Activated naive CD8-positive, alpha-beta T cell treated with anti-CD3 and anti-CD28 coated beads for 36 hours (primary cell): ENCODE results near the gene ELOVL6. TPM values are rescaled to one million over a fixed set of nuclear protein-coding genes. Genes with fewer than 3 reads are reported as not detected.
"Not testable (repeated sequence)": the region's sequence is repeated elsewhere in the genome, so short reads cannot be mapped to it uniquely, and the experiment has no call there.

Source experiments
- DNase-seq: peaks from one replicate; pipeline ENCODE4 v3.0.0; 2021
- H3K27ac Mint-ChIP-seq: one replicate; pipeline ENCODE4 v1.8.0; 2022; ENCODE audit warnings: mild to moderate bottlenecking, moderate library complexity, mixed read lengths
- H3K27me3 Mint-ChIP-seq: one replicate; pipeline ENCODE4 v1.8.0; 2022; ENCODE audit warnings: mild to moderate bottlenecking, mixed read lengths
- H3K36me3 Mint-ChIP-seq: one replicate; pipeline ENCODE4 v1.8.0; 2021; ENCODE audit warnings: mild to moderate bottlenecking, mixed read lengths
- H3K4me1 Mint-ChIP-seq: one replicate; pipeline ENCODE4 v1.8.0; 2021; ENCODE audit warnings: mixed read lengths
- H3K4me3 Mint-ChIP-seq: one replicate; pipeline ENCODE4 v1.8.0; 2022; ENCODE audit warnings: mild to moderate bottlenecking, moderate library complexity, mixed read lengths
- H3K9me3 Mint-ChIP-seq: one replicate; pipeline ENCODE4 v1.8.0; 2022; ENCODE audit warnings: mixed read lengths
- total RNA-seq, 2 experiments: library from RNA; stranded (reverse); gene quantifications; one replicate each; pipeline ENCODE4 v1.2.3, GENCODE V29; 2021

ELOVL6 gene
- total RNA-seq, 2 experiments from 2014 or later, result 8.4 to 13.3 TPM

DNA sequence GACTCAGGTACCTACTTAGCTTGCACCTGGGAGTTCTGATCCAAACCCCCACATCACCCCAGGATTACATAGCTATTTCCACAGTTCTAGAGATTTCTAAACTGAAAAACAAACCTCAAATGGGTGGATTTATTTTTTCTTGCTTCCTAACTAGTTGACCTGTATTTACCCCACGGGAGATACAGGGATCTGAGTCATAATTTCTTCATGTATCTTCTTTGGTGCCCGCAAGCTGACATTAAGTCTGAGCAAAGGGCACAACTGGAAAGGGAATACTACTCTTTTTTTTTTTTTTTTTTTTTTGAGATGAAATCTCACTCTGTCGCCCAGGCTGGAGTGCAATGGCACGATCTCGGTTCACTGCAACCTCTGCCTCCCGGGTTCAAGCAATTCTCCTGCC is 10.0 kb upstream of the ELOVL6 start:
- H3K27me3 Mint-ChIP-seq, result no peaks in the 10 kb centered on the region
- no peaks in the 10 kb centered on the region for H3K36me3 Mint-ChIP-seq
- H3K4me1 Mint-ChIP-seq, result peaks cover 3% of the 10 kb centered on the region

DNA sequence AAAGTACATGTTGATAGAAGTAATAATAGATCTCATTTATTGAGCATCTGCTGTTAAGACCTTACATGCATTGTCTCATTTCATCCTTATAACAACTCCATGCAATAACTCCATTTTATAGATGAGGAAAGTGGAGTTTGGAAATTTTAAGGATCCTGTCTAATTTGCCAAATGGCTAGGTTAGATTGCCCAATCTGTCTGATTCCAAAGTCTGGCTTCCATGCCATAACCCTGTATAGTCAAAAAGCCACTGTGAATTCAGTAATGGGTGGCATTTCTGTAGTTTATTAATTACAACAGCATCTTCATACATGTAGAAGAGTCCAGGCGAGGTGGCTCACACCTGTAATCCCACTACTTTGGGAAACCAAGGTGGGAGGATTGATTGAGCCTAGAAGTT is 8.8 kb upstream of the ELOVL6 start:
- Mint-ChIP-seq H3K27me3 (no peaks in the 10 kb centered on the region), H3K4me1 (peaks cover 3% of the 10 kb centered on the region), H3K9me3 (no peaks in the 10 kb centered on the region), H3K4me3 (no peak overlapping the region), H3K36me3 (no peaks in the 10 kb centered on the region), H3K27ac (no peak overlapping the region)
- no peak for DNase-seq

More for the DNA sequence above, 10.0 kb upstream of the ELOVL6 start:
- H3K9me3 Mint-ChIP-seq, result no peaks in the 10 kb centered on the region
- no peak overlapping the region for H3K4me3 Mint-ChIP-seq
- DNase-seq, result no peak
- no peak overlapping the region for H3K27ac Mint-ChIP-seq

DNA sequence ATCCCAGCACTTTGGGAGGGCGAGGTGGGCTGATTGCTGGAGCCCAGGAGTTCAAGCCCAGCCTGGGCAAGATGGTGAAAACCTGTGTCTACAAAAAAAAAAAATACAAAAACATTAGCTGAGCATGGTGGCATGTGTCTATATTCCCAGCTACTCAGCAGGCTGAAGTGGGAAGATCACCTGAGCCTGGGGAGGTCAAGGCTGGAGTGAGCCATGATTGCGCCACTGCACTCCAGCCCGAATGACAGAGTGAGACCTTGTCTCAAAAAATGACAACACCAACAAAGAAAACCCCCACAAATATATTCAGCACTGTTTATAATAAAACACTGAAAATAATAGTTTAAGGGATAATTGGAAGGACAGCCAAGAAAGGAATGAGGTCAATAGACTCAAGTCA is 3.6 kb upstream of the ELOVL6 start:
- Mint-ChIP-seq H3K27ac (no peak overlapping the region), H3K9me3 (no peaks in the 10 kb centered on the region), H3K27me3 (peaks cover 3% of the 10 kb centered on the region), H3K4me1 (peaks cover 7% of the 10 kb centered on the region), H3K4me3 (no peak overlapping the region), H3K36me3 (peaks cover 2% of the 10 kb centered on the region)
- no peak for DNase-seq

DNA sequence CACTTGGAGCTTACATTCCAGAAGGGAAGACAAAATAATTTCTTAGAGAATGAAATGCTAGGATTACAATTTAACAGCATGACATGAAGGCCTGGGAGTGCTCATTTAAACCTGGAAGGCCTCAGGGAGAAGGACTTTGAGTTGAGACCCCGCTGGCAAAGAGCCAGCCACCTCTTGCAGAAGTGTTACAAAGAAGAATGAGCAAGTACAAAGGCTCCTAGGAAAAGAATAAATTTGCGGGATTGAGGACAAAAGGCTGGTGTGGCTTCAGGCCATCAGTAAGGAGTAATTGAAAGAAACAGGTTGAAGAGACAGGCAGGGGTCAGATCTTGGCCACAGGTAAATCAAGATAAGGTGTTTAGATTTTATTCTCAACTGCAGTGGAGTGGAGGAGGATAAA is 3.1 kb upstream of the ELOVL6 start:
- H3K4me3 Mint-ChIP-seq, result no peak overlapping the region
- peaks cover 7% of the 10 kb centered on the region for H3K4me1 Mint-ChIP-seq

DNA sequence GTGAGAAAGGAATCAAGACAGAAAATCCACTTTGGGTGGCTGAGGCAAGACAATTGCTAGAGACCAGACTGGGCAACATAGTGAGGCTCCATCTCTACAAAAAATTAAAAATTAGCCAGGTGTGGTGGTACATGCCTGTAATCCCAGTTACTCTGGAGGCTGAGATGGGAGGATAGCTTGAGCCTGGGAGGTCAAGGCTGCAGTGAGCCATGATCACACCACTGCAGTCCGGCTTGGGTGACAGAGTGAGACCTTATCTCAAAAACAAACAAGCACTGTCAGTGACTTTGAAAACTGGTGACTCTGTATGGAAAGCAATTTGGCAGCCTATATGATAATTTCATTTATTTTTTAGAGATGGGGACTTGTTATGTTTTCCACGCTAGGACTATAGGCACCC is 2.3 kb upstream of the ELOVL6 start:
- H3K27ac Mint-ChIP-seq, result no peak overlapping the region
- peaks cover 3% of the 10 kb centered on the region for H3K27me3 Mint-ChIP-seq
- no peak overlapping the region for H3K4me3 Mint-ChIP-seq
- H3K9me3 Mint-ChIP-seq, result no peaks in the 10 kb centered on the region
- peaks cover 8% of the 10 kb centered on the region for H3K4me1 Mint-ChIP-seq
- peaks cover 6% of the 10 kb centered on the region for H3K36me3 Mint-ChIP-seq
- DNase-seq, result no peak

More for the DNA sequence above, 3.1 kb upstream of the ELOVL6 start:
- DNase-seq, result no peak
- Mint-ChIP-seq H3K27me3 (peaks cover 3% of the 10 kb centered on the region), H3K36me3 (peaks cover 2% of the 10 kb centered on the region), H3K27ac (no peak overlapping the region), H3K9me3 (no peaks in the 10 kb centered on the region)

DNA sequence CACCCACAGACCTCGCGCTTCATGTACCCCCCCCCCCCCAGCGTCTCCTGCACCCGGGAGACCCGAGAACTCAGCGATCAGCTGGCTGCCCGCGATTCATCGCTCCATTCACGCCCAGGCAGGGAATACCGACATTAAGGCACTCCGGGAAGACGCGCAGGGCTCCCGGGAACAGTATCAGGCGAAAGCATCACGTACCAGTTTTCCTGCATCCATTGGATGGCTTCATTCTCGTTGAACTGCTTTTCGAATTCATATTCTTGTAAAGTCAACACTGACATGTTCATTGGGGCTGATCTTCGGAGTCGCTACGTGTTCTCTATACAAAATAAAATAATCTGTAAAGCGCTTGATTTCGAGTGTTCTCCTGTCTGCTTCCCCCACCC is 373 bp downstream of the ELOVL6 start:
- peaks cover 23% of the 10 kb centered on the region for H3K4me1 Mint-ChIP-seq
- peaks cover 8% of the 10 kb centered on the region for H3K36me3 Mint-ChIP-seq
- no peak for DNase-seq
- H3K27me3 Mint-ChIP-seq, result peaks cover 3% of the 10 kb centered on the region
- peak overlapping the region; percentile 96 for H3K27ac Mint-ChIP-seq
- H3K9me3 Mint-ChIP-seq, result no peaks in the 10 kb centered on the region
- H3K4me3 Mint-ChIP-seq, result peak overlapping the region; percentile 91

DNA sequence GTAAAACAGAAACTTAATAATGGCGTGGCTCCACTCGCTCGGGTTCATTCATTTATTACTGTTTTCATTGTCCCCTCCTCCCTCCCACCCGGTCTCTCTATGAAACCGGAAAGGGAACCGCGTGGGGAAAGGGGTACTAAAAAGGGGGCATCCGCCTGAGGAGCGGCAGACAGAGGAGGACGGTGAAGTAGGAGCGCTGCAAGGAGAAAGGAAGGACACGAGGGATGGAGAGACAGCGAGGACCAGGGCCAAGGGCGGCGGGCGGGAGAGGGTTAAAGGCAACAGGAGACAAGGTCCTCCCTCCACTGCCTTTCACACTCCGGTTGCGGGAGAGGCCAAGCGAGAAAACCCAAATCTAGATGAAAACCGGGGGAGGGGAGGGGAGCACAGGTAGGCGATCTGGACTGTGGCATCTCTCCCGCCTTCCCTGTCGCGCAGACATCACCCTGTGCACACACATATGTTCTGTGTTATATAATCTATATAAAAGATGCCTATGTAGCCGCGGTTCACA is 829 bp downstream of the ELOVL6 start:
- Mint-ChIP-seq H3K36me3 (peaks cover 8% of the 10 kb centered on the region), H3K27ac (peak overlapping the region; percentile 96), H3K4me3 (peak overlapping the region; percentile 91), H3K27me3 (peaks cover 3% of the 10 kb centered on the region), H3K9me3 (no peaks in the 10 kb centered on the region), H3K4me1 (peaks cover 26% of the 10 kb centered on the region)
- peak; percentile 69 for DNase-seq

DNA sequence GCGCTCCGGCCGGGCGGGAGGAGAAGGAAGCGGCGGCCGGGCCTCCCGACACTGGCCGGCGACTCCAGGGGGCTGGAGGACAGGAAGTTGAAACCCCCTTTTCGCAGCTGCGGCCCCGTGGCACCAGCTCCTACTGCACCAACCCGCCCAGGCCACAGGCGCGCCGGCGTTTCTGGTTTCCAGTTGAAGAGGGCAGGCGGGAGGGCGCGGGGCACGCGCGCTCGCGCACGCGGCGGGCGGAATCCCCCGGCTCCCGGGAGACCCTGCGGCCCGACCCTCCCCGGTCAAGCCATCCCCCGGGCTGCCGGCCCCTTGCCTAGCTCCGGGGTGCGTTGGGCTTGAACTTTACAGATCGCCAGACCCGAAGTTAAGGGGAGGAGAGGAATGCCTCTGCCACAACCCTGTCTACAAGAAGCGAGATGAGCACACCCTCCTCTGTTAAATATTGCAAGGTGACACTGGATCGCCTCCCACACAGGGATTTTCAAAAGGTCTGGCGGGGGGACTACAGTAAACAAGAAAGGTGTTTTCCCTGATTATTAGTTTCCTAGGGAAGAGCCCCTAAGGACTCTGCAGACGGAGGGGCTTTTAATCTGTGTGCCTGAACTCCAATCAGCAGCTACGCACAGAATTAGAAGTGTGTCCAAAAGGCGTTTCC is 1.4 kb downstream of the ELOVL6 start:
- H3K4me3 Mint-ChIP-seq, result peak overlapping the region; percentile 91
- H3K9me3 Mint-ChIP-seq, result no peaks in the 10 kb centered on the region
- H3K4me1 Mint-ChIP-seq, result peaks cover 29% of the 10 kb centered on the region
- DNase-seq, result peak; percentile 71
- H3K36me3 Mint-ChIP-seq, result peaks cover 8% of the 10 kb centered on the region
- peaks cover 3% of the 10 kb centered on the region for H3K27me3 Mint-ChIP-seq
- H3K27ac Mint-ChIP-seq, result peak overlapping the region; percentile 96

DNA sequence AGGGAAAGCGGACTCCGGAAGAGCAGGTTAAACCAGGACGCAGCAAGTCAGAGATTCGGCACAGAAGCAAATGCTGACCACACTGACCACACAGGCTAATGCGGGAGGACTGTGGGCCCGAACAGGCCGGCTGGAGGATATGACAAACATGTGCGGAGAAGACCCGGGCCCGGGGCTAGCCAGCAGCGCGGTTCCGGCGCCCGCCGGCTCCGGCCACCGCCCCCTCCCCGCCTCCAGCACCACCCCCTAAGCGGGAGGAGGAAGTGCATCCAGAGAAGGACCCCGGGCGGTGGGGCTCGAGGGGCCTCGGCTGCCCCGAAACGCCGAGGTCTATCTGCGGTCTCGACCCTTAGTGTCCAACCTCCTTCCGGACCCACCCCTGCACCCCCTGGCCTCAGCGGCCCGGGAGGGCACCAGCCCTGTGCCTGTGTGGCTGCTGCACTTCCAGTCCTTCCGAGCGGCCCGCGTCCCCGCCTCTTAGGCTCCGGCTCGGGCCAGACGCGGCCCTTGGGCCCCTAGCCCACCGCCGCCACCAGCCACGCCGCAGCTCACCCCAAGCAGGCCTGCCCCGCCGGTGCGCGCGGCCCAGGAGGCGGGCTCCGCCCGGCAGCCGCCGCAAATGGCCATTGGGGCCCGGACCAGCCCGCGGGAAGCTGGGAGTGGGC is 2.1 kb downstream of the ELOVL6 start:
- Mint-ChIP-seq H3K27ac (peak overlapping the region; percentile 95), H3K27me3 (peaks cover 3% of the 10 kb centered on the region), H3K9me3 (no peaks in the 10 kb centered on the region), H3K36me3 (peaks cover 8% of the 10 kb centered on the region), H3K4me3 (peak overlapping the region; percentile 91), H3K4me1 (peaks cover 29% of the 10 kb centered on the region)
- DNase-seq, result peak; percentile 53

DNA sequence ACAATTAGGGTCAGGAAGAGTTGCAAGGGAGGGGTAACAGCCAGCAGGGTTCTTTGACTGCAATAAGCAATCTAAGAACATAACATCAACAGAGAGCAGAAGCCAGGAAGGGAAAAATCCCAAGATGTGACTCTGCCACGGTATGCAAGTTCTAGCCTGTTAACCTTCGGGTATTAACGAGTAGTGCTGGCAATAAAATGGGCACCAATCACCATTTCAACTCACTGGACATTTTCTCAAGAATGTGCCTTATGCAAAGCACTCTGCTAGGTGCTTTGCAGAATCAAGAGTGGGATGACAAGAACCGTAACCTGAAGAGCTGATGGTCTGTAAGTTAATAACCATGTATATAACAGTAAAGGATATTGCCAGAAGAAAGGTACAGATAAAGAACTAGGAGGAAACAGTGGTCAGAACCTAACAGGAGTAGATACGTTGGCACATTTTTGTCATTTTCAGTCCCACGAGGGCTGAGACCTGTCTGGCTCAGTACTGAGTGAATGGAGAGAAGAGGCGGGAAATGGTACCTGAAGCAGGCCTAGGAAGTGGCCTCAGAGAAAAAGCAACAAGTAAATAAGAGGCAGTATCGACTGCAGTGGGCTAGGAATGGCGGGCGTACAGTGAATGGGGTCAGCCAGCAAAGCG is 2.7 kb downstream of the ELOVL6 start:
- Mint-ChIP-seq H3K4me3 (peak overlapping the region; percentile 91), H3K27me3 (peaks cover 3% of the 10 kb centered on the region), H3K4me1 (peaks cover 29% of the 10 kb centered on the region), H3K9me3 (no peaks in the 10 kb centered on the region), H3K27ac (peak overlapping the region; percentile 95), H3K36me3 (peaks cover 11% of the 10 kb centered on the region)
- DNase-seq, result no peak

DNA sequence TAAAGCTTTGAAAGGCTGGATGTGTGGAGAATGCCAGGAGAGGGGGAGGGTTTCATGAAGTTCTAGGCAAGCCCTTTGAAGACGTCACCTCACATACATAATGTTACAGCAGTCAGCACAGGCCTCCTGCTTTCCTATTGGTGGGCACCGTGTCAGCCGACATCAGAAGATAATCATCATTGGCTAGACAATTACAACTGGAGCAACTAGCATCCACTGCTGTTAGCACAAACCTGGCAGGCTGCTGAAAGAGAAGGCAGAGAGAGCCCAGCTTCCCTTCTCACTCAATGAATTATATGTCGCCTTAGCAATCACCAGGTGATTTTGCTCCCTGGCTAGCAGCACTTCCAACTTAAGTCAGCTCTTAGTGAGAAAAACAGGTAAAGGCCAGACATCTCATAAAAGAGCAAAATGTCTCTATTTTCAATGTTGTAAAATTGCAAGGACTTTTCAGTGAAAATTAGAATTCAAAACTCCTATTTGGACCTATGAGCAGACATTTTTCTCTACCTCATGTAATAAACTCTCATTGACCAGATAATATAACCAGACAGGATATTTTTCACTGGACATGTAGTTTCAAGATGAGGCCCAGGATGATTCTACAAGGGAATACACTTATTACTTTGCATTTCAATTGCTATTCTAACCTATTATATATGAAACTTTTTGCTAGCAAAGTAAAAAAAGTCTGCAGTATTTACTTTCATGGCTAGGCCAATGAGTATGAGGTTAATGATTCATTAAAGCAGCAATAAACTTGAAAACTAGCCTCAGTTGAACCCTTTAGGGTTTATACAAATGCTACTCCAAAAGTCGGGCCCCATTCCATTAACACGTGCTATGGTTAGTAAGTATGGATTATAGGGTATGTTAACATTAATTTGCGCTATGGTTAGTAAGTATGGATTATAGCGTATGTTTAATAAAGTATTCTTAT is 4.3 kb downstream of the ELOVL6 start:
- no peaks in the 10 kb centered on the region for H3K9me3 Mint-ChIP-seq
- peaks cover 28% of the 10 kb centered on the region for H3K4me1 Mint-ChIP-seq
- DNase-seq, result peak; percentile 75
- peak overlapping the region; percentile 83 for H3K27ac Mint-ChIP-seq
- H3K4me3 Mint-ChIP-seq, result peak overlapping the region; percentile 55
- H3K36me3 Mint-ChIP-seq, result peaks cover 11% of the 10 kb centered on the region
- peaks cover 3% of the 10 kb centered on the region for H3K27me3 Mint-ChIP-seq

DNA sequence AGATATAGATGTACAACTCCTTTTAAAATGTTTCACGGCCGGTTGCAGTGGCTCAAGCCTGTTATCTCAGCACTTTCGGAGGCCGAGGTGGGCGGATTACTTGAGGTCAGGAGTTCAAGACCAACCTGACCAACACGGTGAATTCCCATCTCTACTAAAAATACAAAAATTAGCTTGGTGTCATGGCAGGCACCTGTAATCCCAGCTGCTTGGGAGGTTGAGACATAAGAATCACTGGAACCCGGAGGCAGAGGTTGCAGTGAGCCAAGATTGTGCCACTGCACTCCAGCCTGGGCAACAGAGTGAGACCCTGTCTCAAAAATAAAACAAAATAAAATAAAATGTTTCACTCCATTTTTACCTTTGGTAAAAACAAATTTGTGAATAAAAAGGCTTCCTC is 5.1 kb downstream of the ELOVL6 start:
- Mint-ChIP-seq H3K27ac (peak overlapping the region; percentile 83), H3K4me1 (peaks cover 21% of the 10 kb centered on the region), H3K4me3 (peak overlapping the region; percentile 55)
- H3K36me3 Mint-ChIP-seq, H3K9me3 Mint-ChIP-seq, H3K27me3 Mint-ChIP-seq, DNase-seq: not testable (repeated sequence)

DNA sequence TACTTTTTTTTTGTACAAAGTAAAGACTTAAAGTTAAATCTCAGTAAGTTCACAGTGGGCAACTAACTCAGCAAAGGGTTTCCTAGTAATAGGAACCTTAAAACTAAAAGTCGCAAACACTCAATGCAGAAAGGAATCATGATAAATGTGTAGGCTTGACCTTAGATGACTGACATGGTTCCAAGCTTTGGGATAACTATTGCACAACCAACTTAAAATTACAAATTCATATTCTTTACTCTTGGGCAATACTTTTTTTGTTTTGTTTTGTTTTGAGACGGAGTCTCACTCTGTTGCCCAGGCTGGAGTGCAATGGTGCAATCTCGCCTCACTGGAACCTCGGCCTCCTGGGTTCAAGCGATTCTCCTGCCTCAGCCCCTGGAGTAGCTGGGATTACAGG is 8.2 kb downstream of the ELOVL6 start:
- no peaks in the 10 kb centered on the region for H3K27me3 Mint-ChIP-seq
- H3K4me3 Mint-ChIP-seq, result no peak overlapping the region
- H3K36me3 Mint-ChIP-seq, result peaks cover 2% of the 10 kb centered on the region
- H3K4me1 Mint-ChIP-seq, result peaks cover 19% of the 10 kb centered on the region
- no peak overlapping the region for H3K27ac Mint-ChIP-seq
- no peaks in the 10 kb centered on the region for H3K9me3 Mint-ChIP-seq
- no peak for DNase-seq

DNA sequence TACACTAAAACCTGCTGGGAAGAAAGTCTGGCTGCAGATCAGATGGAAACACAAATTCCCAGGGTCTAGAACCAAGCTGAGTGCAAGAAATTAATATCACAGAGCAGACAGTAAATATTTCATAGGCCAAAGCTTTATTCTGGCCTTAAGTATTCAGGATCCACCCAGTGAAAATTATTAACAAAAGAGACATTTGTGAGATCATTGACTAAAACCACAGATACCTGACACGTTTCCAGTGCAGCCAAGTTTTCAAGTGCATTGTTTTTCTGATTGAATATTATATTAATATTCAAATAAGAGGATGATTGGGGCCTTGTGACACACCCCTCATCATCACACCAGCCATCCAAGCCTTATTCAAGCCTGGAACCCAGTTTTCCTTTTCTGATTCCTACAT is 10.3 kb downstream of the ELOVL6 start:
- Mint-ChIP-seq H3K36me3 (peaks cover 4% of the 10 kb centered on the region), H3K9me3 (no peaks in the 10 kb centered on the region), H3K4me1 (peaks cover 9% of the 10 kb centered on the region), H3K27ac (no peak overlapping the region), H3K4me3 (no peak overlapping the region), H3K27me3 (no peaks in the 10 kb centered on the region)
- DNase-seq, result no peak

DNA sequence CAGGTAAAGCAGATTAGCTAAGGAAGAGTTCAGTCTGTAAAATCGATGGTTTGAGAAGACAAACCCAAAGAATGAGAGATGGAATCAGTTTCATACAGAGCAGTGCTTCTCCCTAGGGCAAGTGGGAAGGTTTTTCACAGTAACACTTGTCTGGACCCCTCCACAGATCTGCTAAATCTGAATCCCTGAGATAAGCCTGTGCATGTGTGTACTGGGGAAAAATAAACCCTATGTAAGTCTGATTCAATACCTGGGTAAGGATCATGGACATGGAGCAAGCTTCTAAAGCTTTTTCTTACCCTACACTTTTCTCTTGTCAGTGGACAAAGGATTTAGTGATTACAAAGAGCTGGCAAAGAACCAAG is 13.6 kb downstream of the ELOVL6 start:
- H3K27ac Mint-ChIP-seq, result no peak overlapping the region
- H3K27me3 Mint-ChIP-seq, result no peaks in the 10 kb centered on the region
- H3K4me1 Mint-ChIP-seq, result peaks cover 2% of the 10 kb centered on the region
- peaks cover 2% of the 10 kb centered on the region for H3K36me3 Mint-ChIP-seq
- no peaks in the 10 kb centered on the region for H3K9me3 Mint-ChIP-seq
- DNase-seq, result no peak
- H3K4me3 Mint-ChIP-seq, result no peak overlapping the region
